ENCODE measurements around the gene CLTCL1.

DNA sequence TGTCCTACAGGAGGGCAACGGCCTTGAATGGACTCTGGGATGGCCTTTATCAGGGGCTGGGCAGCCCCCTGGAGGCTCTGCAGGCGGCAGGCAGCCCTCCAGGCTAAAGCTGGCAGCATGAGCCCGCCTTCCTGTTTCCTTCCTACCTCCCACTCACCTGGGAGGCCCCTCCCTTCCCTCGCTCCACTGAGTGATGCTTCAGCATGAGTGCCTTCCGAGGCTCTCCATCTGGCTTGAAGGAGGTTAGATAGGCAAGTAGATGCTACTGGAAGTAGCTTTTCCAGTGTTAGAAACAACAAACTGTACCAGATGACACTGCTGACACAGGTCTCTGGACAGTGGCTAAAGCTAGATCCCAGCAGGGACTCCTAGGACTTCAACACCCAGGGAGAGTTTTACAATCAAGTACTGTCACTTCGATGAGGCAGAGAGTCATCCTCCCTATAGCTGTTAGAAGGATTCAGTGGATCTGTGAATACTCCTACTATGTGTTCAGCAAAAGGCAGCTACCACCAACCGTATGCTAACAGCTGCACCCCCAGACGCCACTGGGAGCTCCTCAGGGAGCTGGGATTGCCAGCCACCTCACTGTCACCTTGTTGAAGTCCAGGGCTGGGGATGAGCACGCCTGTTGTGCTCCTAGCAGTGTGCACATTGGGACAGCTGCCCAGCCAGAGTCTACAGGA lies 108.9 kb downstream of the CLTCL1 start:
- TF ChIP-seq GABPA (IDR thresholded peaks at IDR 0.05; ENCODE audit: low read depth) (no peak), POLR2AphosphoS5 (IDR thresholded peaks at IDR 0.05; ENCODE audit: low read depth) (no peak), REST (IDR thresholded peaks at IDR 0.05; ENCODE audit: insufficient replicate concordance, low read depth) (no peak)
- TF ChIP-seq, protein P1, sequence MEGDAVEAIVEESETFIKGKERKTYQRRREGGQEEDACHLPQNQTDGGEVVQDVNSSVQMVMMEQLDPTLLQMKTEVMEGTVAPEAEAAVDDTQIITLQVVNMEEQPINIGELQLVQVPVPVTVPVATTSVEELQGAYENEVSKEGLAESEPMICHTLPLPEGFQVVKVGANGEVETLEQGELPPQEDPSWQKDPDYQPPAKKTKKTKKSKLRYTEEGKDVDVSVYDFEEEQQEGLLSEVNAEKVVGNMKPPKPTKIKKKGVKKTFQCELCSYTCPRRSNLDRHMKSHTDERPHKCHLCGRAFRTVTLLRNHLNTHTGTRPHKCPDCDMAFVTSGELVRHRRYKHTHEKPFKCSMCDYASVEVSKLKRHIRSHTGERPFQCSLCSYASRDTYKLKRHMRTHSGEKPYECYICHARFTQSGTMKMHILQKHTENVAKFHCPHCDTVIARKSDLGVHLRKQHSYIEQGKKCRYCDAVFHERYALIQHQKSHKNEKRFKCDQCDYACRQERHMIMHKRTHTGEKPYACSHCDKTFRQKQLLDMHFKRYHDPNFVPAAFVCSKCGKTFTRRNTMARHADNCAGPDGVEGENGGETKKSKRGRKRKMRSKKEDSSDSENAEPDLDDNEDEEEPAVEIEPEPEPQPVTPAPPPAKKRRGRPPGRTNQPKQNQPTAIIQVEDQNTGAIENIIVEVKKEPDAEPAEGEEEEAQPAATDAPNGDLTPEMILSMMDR (IDR thresholded peaks at IDR 0.05; ENCODE audit: insufficient read depth, low read length), result no peak
